Common myeloid progenitor, CD34-positive (primary cell): ENCODE data around the gene PRICKLE1.

Experiments
- CTCF ChIA-PET: fragments of 350-600 bp; sonication (Branson Sonifier 250); formaldehyde crosslinking; loops from one replicate; lab custom pipeline; 2021; ENCODE audit warnings: antibody characterized with exemption; lab: Charles Lee
- POLR2A ChIA-PET: fragments of 350-600 bp; sonication (Branson Sonifier 250); formaldehyde crosslinking; loops from one replicate; lab custom pipeline; 2021; ENCODE audit warnings: antibody characterized with exemption; lab: Charles Lee
- DNase-seq, 3 donors: peaks; one replicate each; pipeline versions ENCODE4 v3.0.0 to v3.0.0-alpha.2; 2013
- H3K27ac ChIP-seq, 2 experiments: 1 replicate in 1 of 2; 2 replicates in 1 of 2; pipeline ENCODE4 v1.7.0; 2013; ENCODE audit warnings: inconsistent platforms in 2 of 2, low read length in 2 of 2, mild to moderate bottlenecking in 2 of 2, low read depth in 1 of 2, moderate library complexity in 1 of 2; ENCODE audit not compliant: severe bottlenecking in 2 of 2, insufficient read depth in 1 of 2, poor library complexity in 1 of 2
- H3K27me3 ChIP-seq, 5 experiments: replicated peaks in 2 of 5; 1 replicate in 3 of 5; 2 replicates in 2 of 5; pipeline versions ENCODE4 v1.6.1 to v1.7.0; 2013; ENCODE audit warnings: low read length in 4 of 5, mild to moderate bottlenecking in 2 of 5, moderate library complexity in 2 of 5, inconsistent platforms in 1 of 5; ENCODE audit not compliant: insufficient read depth in 5 of 5, control insufficient read depth in 4 of 5
- H3K36me3 ChIP-seq, 4 experiments: 1 replicate in 2 of 4; 2 replicates in 2 of 4; pipeline versions ENCODE4 v1.6.1 to v1.7.0; 2013; ENCODE audit warnings: low read length in 3 of 4, control low read depth in 1 of 4, mild to moderate bottlenecking in 1 of 4; ENCODE audit not compliant: control insufficient read depth in 4 of 4, insufficient read depth in 4 of 4
- H3K4me1 ChIP-seq, 4 experiments: 1 replicate in 3 of 4; 2 replicates in 1 of 4; pipeline versions ENCODE4 v1.6.1 to v1.7.1; 2013; ENCODE audit warnings: low read length in 3 of 4, mild to moderate bottlenecking in 3 of 4, control low read depth in 1 of 4, inconsistent platforms in 1 of 4, moderate library complexity in 1 of 4; ENCODE audit not compliant: control insufficient read depth in 4 of 4, insufficient read depth in 4 of 4; ENCODE audit errors: control extremely low read depth in 1 of 4
- H3K4me3 ChIP-seq, 7 experiments: 1 replicate in 4 of 7; 2 replicates in 3 of 7; pipeline versions ENCODE4 v1.5.1 to v1.7.0; 2013; ENCODE audit warnings: mild to moderate bottlenecking in 7 of 7, low read length in 6 of 7, moderate library complexity in 6 of 7, inconsistent platforms in 2 of 7, low read depth in 2 of 7, control low read depth in 1 of 7; ENCODE audit not compliant: insufficient read depth in 4 of 7, control insufficient read depth in 1 of 7; ENCODE audit errors: extremely low read depth in 1 of 7
- H3K9me3 ChIP-seq, 5 experiments: 1 replicate in 4 of 5; 2 replicates in 1 of 5; pipeline versions ENCODE4 v1.6.1 to v1.7.1; 2013; ENCODE audit warnings: low read length in 4 of 5, mild to moderate bottlenecking in 2 of 5, inconsistent platforms in 1 of 5, low read depth in 1 of 5, moderate library complexity in 1 of 5; ENCODE audit not compliant: control insufficient read depth in 4 of 5, insufficient read depth in 2 of 5; ENCODE audit errors: control extremely low read depth in 1 of 5
- WGBS: methylation state at CpG from one replicate; pipeline ENCODE4 v1.1.5; 2013; ENCODE audit not compliant: insufficient coverage; 5-methylcytosine and 5-hydroxymethylcytosine counted together

PRICKLE1 gene

DNA sequence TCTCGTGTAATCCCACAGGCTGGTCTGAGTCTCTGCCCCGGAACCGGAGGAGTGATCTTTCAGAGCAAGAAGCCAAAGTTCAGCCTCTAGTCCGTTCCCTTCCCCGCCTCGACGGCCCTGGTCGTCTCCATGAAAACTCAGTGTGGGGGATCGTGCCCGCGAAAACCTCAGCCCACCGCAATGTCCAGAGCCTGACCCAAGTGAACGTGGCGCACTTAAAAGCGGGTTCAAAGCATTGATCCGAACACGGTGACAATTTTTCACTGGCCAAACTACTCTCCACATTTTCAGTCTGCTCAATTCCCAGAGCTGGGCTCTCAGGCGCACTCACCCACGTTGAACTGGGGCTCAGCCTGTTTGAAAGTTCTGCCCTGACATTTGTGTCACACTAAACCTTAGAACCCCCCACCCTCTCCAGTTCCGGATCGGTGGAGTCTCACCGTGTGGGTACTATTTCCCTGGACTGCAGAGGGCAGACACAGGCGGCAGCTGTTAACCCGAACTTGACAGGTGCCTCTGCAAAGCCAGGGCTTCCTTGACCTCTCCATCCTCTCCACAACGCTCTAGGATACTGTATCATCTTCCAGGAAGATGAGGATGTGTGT, 886 bp upstream of the PRICKLE1 start:
- peak overlapping the region in 6 of 7 experiments; percentile 54 to 82 (median 64) for H3K4me3 ChIP-seq
- no peaks in the 10 kb centered on the region for H3K36me3 ChIP-seq
- no peak overlapping the region for H3K27ac ChIP-seq
- WGBS: under 1% methylated on average over 19 of the region's 25 CpGs
- H3K9me3 ChIP-seq: no peaks in the 10 kb centered on the region
- peak; percentile 25 to 69 (median 60) for DNase-seq
- ChIA-PET CTCF (no interaction called here), POLR2A (interaction anchor here (0.6 kb wide), 1 partner anchor 422 kb away, joined by 3 read pairs; no protein-coding TSS in a partner anchor)
- H3K4me1 ChIP-seq: peaks cover 0 to 22% (median 17%) of the 10 kb centered on the region in 4 experiments
- H3K27me3 ChIP-seq: peaks cover 9 to 71% (median 33%) of the 10 kb centered on the region in 5 experiments

DNA sequence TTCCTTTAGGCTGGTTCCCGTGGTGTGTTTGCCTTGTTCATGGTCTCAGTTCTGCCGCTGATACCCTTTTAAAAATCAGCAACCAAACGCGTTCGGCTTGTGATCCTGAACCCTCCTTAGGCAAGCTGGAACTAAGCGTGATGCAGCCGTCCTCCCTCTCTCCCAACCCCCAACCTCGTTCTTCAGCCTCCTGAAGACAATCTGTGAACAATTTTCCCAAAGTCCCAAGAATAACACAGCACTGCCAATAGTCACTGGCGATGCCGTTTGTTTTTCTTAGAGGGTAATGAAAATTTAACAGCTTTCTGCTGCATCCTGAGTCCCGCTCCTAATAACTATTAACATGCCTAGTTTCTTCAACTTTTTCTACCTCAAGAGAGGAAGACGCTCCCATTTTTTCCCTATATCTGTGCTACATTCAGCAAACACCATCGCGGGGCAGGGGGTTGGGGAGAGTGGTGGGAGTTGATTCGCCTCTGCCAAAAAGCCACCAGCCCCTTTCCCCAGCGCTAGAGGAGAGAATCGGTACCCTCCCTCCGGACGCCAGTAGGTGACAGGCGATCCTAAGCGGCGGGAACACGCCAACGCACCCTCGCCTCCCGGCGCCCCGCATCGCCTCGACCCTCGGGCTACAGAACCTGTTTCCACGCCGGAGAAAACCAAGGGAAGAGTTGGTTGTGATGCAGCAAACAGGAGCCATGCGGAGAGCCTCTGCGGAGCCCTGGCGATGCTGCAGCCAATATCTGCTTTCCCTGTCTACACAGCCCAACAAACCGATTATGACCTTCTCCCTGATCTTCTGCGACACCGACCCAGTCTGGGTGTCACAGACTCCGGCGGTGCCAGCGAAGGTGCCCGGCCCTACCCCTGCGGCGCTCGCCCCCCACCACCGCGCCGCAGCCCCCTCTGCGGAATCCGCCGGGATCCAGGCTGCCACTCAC, 752 bp downstream of the PRICKLE1 start:
- ChIA-PET POLR2A (no interaction called here), CTCF (no interaction called here)
- Histone ChIP-seq H3K27me3 (peaks cover 9 to 76% (median 31%) of the 10 kb centered on the region in 5 experiments), H3K36me3 (no peaks in the 10 kb centered on the region), H3K27ac (no peak overlapping the region), H3K9me3 (no peaks in the 10 kb centered on the region), H3K4me3 (peak overlapping the region; percentile 28 to 82 (median 56)), H3K4me1 (peaks cover 0 to 22% (median 17%) of the 10 kb centered on the region in 4 experiments)
- 9% methylated on average over 43 of the region's 52 CpGs for WGBS
- DNase-seq: peak; percentile 31 to 53 (median 40)

DNA sequence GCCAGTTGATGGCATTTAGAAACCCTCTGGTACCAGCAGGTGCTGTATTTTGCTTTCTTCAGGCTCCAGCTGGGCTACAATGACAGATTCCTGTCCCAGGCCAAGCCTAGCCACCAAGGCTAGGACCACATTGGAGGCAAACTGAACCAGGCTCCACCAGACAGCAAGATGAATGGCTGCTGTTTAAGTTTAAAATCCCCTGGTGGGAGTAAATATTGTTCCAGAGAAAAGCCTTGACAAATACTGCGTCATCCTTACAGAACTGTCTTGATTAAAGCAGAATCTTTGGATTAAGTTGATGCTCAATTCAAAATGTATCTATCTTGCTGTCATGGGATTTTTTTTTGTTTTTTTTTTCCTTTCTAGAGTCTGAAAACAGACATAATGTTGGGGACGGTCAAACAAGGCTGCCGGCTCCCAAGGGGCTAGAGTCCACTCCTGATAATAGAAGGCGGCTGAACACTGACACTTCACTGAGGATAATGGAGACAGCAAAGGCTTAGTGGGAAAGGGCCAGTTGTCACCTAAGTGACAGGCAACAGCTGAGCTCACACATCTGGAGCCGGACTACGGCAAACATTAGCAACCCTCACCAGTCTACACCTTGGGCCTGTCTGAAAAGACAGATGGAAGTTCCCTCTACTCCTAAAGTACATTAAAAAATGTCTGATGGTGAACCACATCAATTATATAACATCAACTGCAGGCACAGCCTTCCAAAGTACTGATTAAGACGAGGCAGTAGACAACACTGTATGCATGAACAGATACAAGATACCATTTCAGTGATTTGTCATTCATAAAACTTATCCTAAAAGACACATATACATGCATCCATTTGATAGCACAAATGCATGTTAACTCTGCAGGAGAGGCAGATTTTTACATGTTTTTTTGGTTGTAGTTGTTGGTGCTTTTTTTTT, 1.7 kb downstream of the PRICKLE1 start:
- Histone ChIP-seq H3K36me3 (no peaks in the 10 kb centered on the region), H3K4me3 (no peak overlapping the region), H3K27me3 (peaks cover 9 to 71% (median 31%) of the 10 kb centered on the region in 5 experiments), H3K9me3 (no peaks in the 10 kb centered on the region), H3K27ac (no peak overlapping the region), H3K4me1 (peaks cover 0 to 22% (median 17%) of the 10 kb centered on the region in 4 experiments)
- ChIA-PET POLR2A (no interaction called here), CTCF (interaction anchor here (1.2 kb wide), 1 partner anchor 9 kb away, joined by 4 read pairs; no protein-coding TSS in a partner anchor)
- peak in 1 of 3 donors; percentile 11 for DNase-seq
- WGBS: 94% methylated on average over 5 of the region's 7 CpGs

DNA sequence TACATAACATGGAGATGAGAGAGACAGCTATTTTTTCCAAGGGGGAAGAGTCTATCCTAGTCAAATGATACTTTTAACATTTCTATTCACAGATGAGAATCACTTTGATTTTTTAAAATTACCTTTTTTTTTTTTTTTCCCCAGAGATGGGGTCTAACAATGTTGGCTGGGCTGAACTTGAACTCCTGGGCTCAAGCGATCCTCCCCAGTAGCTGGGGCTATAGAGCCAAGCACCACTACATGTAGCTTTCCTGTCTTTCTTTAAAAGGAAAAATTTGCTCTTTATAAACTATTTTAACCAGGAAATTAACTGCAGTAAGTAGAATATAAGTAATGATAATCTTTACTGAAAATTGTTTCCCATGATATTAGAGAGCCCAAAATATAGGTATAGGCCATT, 3.3 kb downstream of the PRICKLE1 start:
- Histone ChIP-seq H3K9me3 (no peaks in the 10 kb centered on the region), H3K4me3 (no peak overlapping the region), H3K27ac (no peak overlapping the region), H3K27me3 (peaks cover 9 to 60% (median 26%) of the 10 kb centered on the region in 5 experiments), H3K36me3 (no peaks in the 10 kb centered on the region), H3K4me1 (peaks cover 0 to 22% (median 17%) of the 10 kb centered on the region in 4 experiments)
- DNase-seq: no peak
- ChIA-PET POLR2A (no interaction called here), CTCF (interaction anchor here (0.7 to 0.9 kb wide), 3 partner anchors 13 to 514 kb away, joined by 3 to 4 read pairs (median 4); no protein-coding TSS in a partner anchor)
- no CpG with 5 or more reads among the region's 1 CpG for WGBS

DNA sequence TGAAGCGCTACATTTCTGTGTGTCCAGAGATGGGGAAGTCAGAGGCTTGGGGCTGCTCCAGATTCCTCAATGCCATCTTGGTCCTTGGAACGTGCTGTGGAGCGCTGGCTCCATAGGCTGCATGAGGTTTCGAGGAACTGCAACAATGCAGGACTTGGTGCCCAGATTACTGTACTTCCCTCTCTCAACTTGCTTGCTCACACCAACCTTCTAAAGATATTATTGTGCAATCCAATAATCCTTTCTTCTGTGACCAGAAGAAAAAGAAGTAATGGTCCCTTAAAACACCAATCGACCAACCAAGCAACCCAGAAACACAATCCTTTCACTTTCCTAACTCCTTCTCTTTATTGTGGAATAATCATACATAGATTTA, 3.7 kb downstream of the PRICKLE1 start:
- peaks cover 0 to 22% (median 17%) of the 10 kb centered on the region in 4 experiments for H3K4me1 ChIP-seq
- POLR2A ChIA-PET: no interaction called here
- no peaks in the 10 kb centered on the region for H3K36me3 ChIP-seq
- H3K27me3 ChIP-seq: peaks cover 7 to 55% (median 24%) of the 10 kb centered on the region in 5 experiments
- CTCF ChIA-PET: interaction anchor here (0.7 kb wide), 1 partner anchor 14 kb away, joined by 4 read pairs; no protein-coding TSS in a partner anchor
- WGBS: 100% methylated on average over 4 of the region's 5 CpGs
- no peaks in the 10 kb centered on the region for H3K9me3 ChIP-seq
- peak in 1 of 3 donors; percentile 5 for DNase-seq
- H3K4me3 ChIP-seq: no peak overlapping the region
- no peak overlapping the region for H3K27ac ChIP-seq

DNA sequence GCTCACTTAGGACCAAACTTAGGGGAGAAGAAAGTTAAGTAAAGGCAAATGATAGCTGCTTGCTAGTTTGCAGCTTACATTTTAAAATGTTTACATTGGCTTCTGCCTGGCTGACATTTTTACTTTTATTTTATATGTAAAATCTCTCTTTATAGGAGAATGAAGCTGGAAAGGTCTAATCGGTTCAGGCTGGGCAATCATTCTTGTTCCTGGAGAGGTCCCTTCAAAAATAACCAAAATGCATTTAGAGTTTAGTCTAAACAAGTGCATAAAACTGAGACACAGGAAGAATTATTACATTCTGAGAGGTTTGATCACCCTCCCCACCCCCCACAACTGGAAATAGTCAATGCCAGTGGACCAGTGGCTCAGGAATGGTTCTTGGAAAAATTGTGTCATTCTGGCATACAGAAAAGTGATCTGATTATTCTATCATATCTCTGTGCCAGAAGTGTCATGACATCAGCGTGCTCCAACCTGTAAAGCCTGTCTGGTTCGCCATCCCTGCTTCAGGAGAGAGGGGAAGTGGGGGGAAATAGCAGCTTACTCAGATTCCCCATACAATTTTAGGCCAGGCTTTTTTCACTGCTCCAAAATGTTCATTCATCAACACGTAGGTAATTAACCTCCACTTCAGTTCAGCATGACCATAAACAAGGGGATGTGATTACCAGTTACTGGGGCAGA, 4.2 kb downstream of the PRICKLE1 start:
- Histone ChIP-seq H3K36me3 (no peaks in the 10 kb centered on the region), H3K27me3 (peaks cover 3 to 50% (median 19%) of the 10 kb centered on the region in 5 experiments), H3K9me3 (no peaks in the 10 kb centered on the region), H3K27ac (no peak overlapping the region), H3K4me3 (no peak overlapping the region), H3K4me1 (peaks cover 0 to 18% (median 13%) of the 10 kb centered on the region in 4 experiments)
- POLR2A ChIA-PET: no interaction called here
- CTCF ChIA-PET: interaction anchor here (0.7 kb wide), 1 partner anchor 15 kb away, joined by 4 read pairs; no protein-coding TSS in a partner anchor
- no CpG with 5 or more reads among the region's 4 CpGs for WGBS
- no peak for DNase-seq
